HEK293 (cell line): ENCODE measurements around the gene TFPT.

ENCODE experiments used
- CTCF ChIA-PET: fragments of 350-600 bp; formaldehyde crosslinking; extraction: SDS; loops from one replicate; lab custom pipeline; 2021; ENCODE audit warnings: antibody characterized with exemption; lab: Yijun Ruan, JAX
- POLR2A ChIA-PET: fragments of 300-600 bp; formaldehyde crosslinking; extraction: SDS; loops from one replicate; lab custom pipeline; 2020; ENCODE audit warnings: antibody characterized with exemption, inconsistent platforms; lab: Yijun Ruan, JAX
- H3K27ac ChIP-seq: fragments of 200-500 bp; sonication (Bioruptor generic); 2 replicates; pipeline ENCODE4 v1.5.1; 2014; ENCODE audit warnings: low read depth, low read length, control low read depth, inconsistent platforms; ENCODE audit errors: extremely low read depth
- H3K36me3 ChIP-seq, 2 experiments: fragments of 200-500 bp in 1 of 2; sonication (Bioruptor generic) in 1 of 2; 1 replicate in 1 of 2; 2 replicates in 1 of 2; pipeline ENCODE4 v1.5.1; 2014 to 2017; ENCODE audit warnings: inconsistent platforms in 2 of 2, low read length in 2 of 2; ENCODE audit not compliant: control insufficient read depth in 2 of 2, insufficient read depth in 1 of 2
- H3K4me1 ChIP-seq: fragments of 200-500 bp; sonication (Bioruptor generic); 2 replicates; pipeline ENCODE4 v1.5.1; 2014; ENCODE audit warnings: mild to moderate bottlenecking, low read length, inconsistent platforms; ENCODE audit not compliant: control insufficient read depth, insufficient read depth
- H3K4me3 ChIP-seq: 2 replicates; pipeline ENCODE4 v1.5.1; 2011; ENCODE audit warnings: low read depth, mild to moderate bottlenecking, control low read depth, low read length, moderate library complexity
- H3K9me3 ChIP-seq: fragments of 200-500 bp; sonication (Bioruptor generic); 2 replicates; pipeline ENCODE4 v1.5.1; 2014; ENCODE audit warnings: low read depth, low read length, inconsistent platforms; ENCODE audit not compliant: control insufficient read depth, insufficient read depth
- AEBP2 ChIP-seq: fragments of 450-650 bp; formaldehyde crosslinking; IDR thresholded peaks from 2 replicates; pipeline ENCODE4 v1.5.1; 2016; ENCODE audit warnings: missing biosample characterization, missing genetic modification characterization, borderline replicate concordance
- BCL6B ChIP-seq: fragments of 450-650 bp; formaldehyde crosslinking; IDR thresholded peaks from 2 replicates; pipeline ENCODE4 v1.5.1; 2017; ENCODE audit warnings: missing biosample characterization, missing genetic modification characterization
- CTCF ChIP-seq: fragments of 450-650 bp; formaldehyde crosslinking; IDR thresholded peaks from 2 replicates; pipeline ENCODE4 v1.5.1; 2016; ENCODE audit warnings: missing biosample characterization, missing genetic modification characterization
- GLIS2 ChIP-seq: fragments of 450-650 bp; formaldehyde crosslinking; IDR thresholded peaks from 2 replicates; pipeline ENCODE4 v1.5.1; 2016; ENCODE audit warnings: missing biosample characterization, missing genetic modification characterization
- IKZF3 ChIP-seq: fragments of 450-650 bp; IDR thresholded peaks from 2 replicates; pipeline ENCODE4 v1.5.0; 2018; ENCODE audit warnings: missing biosample characterization, mild to moderate bottlenecking, missing genetic modification characterization, moderate library complexity
- PATZ1 ChIP-seq: fragments of 450-650 bp; formaldehyde crosslinking; IDR thresholded peaks from 2 replicates; pipeline ENCODE4 v1.5.1; 2016; ENCODE audit warnings: missing biosample characterization, missing genetic modification characterization
- SETDB1 ChIP-seq: IDR thresholded peaks from one replicate; pipeline ENCODE4 v1.6.1; 2017; ENCODE audit warnings: mild to moderate bottlenecking, low read length, moderate library complexity, mixed read lengths; ENCODE audit not compliant: insufficient read length
- YY2 ChIP-seq: fragments of 450-650 bp; formaldehyde crosslinking; IDR thresholded peaks from 2 replicates; pipeline ENCODE4 v1.5.1; 2016; ENCODE audit warnings: missing biosample characterization, missing genetic modification characterization
- ZNF169 ChIP-seq: fragments of 450-650 bp; formaldehyde crosslinking; IDR thresholded peaks from 2 replicates; pipeline ENCODE4 v1.5.1; 2016; ENCODE audit warnings: missing biosample characterization, missing genetic modification characterization
- ZNF510 ChIP-seq: fragments of 450-650 bp; formaldehyde crosslinking; IDR thresholded peaks from 2 replicates; pipeline ENCODE4 v1.5.1; 2018; ENCODE audit warnings: mild to moderate bottlenecking, missing genetic modification characterization, missing biosample characterization; ENCODE audit not compliant: insufficient replicate concordance
- ZNF621 ChIP-seq: fragments of 450-650 bp; formaldehyde crosslinking; IDR thresholded peaks from 2 replicates; pipeline ENCODE4 v1.5.1; 2017; ENCODE audit warnings: missing biosample characterization, missing genetic modification characterization
- ZNF777 ChIP-seq: fragments of 450-650 bp; formaldehyde crosslinking; IDR thresholded peaks from 2 replicates; pipeline ENCODE4 v1.5.1; 2017; ENCODE audit warnings: missing biosample characterization, missing genetic modification characterization, borderline replicate concordance
- ZNF791 ChIP-seq: fragments of 450-650 bp; formaldehyde crosslinking; IDR thresholded peaks from 2 replicates; pipeline ENCODE4 v1.5.1; 2016; ENCODE audit warnings: missing biosample characterization, missing genetic modification characterization
- TF ChIP-seq, protein P1 (sequence below): fragments of 450-650 bp; formaldehyde crosslinking; IDR thresholded peaks from 2 replicates; pipeline ENCODE4 v1.5.1; 2016; ENCODE audit warnings: missing biosample characterization, missing genetic modification characterization
- TF ChIP-seq, protein P2 (sequence below): fragments of 450-650 bp; formaldehyde crosslinking; IDR thresholded peaks from 2 replicates; pipeline ENCODE4 v1.5.1; 2016; ENCODE audit warnings: missing biosample characterization, missing genetic modification characterization
- TF ChIP-seq, protein P3 (sequence below): fragments of 450-650 bp; formaldehyde crosslinking; IDR thresholded peaks from 2 replicates; pipeline ENCODE4 v1.5.1; 2017; ENCODE audit warnings: missing biosample characterization, missing genetic modification characterization

TFPT gene

DNA sequence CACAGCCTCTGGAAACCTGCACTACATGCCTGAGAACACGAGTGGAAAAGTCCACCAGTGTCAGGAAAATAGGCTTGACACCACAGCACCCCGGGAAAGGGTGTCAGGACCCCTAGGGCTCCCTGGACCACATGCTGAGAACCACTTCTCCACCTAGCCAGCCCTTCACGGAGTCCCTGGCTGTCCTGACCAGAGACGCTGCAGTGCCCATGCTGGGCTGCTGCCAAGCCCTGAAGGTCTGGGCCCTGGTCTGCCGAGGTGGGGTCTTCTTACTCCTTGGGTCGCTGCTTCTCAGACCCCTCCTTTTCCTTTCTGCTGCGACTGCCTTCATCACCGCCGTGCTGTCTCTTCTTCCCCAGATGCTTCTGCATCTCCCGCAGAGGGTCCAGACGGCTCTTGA, 41.0 kb upstream of the TFPT start:
- TF ChIP-seq GLIS2 (tag by site-specific recombination) (peak; percentile 41; the same call in 1 of the 2 replicates), ZNF777 (tag by site-specific recombination) (no peak)
- Histone ChIP-seq H3K4me3 (no peak overlapping the region), H3K9me3 (no peaks in the 10 kb centered on the region), H3K36me3 (peaks cover 31 to 64% of the 10 kb centered on the region in 2 experiments), H3K4me1 (peaks cover 4% of the 10 kb centered on the region; the same call in 1 of the 2 replicates), H3K27ac (no peak overlapping the region)
- CTCF ChIA-PET, result interaction anchor here (0.7 kb wide), 1 partner anchor 42 kb away, joined by 3 read pairs; no protein-coding TSS in a partner anchor
- POLR2A ChIA-PET, result interaction anchor here (0.6 to 2.7 kb wide), 7 partner anchors 13 to 227 kb away, joined by 3 to 23 read pairs (median 3); partner anchors contain the start of genes CNOT3, MBOAT7 and TSEN34

DNA sequence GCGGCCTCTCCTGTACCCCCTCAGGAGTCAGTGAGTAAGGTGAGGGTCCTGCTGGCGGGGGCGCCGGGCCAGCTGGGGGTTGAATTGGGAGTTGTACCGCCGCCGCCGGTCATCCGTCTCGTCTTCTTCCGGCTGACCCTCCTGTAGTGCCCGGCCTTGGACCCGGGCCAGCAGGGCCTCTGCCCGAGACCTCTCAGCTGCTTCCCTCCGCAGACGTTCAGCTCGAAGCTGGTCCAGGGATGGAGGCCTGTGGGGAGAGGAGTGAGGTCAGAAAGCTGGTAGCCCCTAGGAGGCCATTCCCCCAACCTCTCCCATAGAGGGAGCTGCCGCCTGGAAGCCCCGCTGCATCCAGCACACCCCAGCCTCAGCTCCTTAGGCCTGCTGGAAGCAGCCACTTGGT, 40.2 kb upstream of the TFPT start:
- H3K36me3 ChIP-seq, result peaks cover 39 to 70% of the 10 kb centered on the region in 2 experiments
- no peaks in the 10 kb centered on the region for H3K9me3 ChIP-seq
- TF ChIP-seq BCL6B (tag by site-specific recombination), result no peak
- TF ChIP-seq, protein P1, sequence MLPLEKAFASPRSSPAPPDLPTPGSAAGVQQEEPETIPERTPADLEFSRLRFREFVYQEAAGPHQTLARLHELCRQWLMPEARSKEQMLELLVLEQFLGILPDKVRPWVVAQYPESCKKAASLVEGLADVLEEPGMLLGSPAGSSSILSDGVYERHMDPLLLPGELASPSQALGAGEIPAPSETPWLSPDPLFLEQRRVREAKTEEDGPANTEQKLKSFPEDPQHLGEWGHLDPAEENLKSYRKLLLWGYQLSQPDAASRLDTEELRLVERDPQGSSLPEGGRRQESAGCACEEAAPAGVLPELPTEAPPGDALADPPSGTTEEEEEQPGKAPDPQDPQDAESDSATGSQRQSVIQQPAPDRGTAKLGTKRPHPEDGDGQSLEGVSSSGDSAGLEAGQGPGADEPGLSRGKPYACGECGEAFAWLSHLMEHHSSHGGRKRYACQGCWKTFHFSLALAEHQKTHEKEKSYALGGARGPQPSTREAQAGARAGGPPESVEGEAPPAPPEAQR, result no peak
- 0 out of 2 replicates have a peak, but pooled peaks have one; percentile 11 for TF ChIP-seq CTCF (tag by site-specific recombination)
- TF ChIP-seq, protein P2, sequence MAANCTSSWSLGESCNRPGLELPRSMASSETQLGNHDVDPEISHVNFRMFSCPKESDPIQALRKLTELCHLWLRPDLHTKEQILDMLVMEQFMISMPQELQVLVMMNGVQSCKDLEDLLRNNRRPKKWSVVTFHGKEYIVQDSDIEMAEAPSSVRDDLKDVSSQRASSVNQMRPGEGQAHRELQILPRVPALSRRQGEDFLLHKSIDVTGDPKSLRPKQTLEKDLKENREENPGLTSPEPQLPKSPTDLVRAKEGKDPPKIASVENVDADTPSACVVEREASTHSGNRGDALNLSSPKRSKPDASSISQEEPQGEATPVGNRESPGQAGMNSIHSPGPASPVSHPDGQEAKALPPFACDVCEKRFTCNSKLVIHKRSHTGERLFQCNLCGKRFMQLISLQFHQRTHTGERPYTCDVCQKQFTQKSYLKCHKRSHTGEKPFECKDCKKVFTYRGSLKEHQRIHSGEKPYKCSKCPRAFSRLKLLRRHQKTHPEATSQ, result no peak
- no peak for TF ChIP-seq PATZ1 (tag by site-specific recombination)
- TF ChIP-seq, protein P3, sequence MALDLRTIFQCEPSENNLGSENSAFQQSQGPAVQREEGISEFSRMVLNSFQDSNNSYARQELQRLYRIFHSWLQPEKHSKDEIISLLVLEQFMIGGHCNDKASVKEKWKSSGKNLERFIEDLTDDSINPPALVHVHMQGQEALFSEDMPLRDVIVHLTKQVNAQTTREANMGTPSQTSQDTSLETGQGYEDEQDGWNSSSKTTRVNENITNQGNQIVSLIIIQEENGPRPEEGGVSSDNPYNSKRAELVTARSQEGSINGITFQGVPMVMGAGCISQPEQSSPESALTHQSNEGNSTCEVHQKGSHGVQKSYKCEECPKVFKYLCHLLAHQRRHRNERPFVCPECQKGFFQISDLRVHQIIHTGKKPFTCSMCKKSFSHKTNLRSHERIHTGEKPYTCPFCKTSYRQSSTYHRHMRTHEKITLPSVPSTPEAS, result no peak
- no peak for TF ChIP-seq ZNF510 (tag by site-specific recombination)
- TF ChIP-seq YY2, result no peak
- no peak for TF ChIP-seq ZNF791 (tag by site-specific recombination)
- no peak for TF ChIP-seq AEBP2 (tag by site-specific recombination)
- no peak for TF ChIP-seq ZNF621 (tag by site-specific recombination)
- no peak for TF ChIP-seq ZNF169
- TF ChIP-seq SETDB1, result no peak
- TF ChIP-seq GLIS2 (tag by site-specific recombination), result 0 out of 2 replicates have a peak, but pooled peaks have one; percentile 28
- no peak for TF ChIP-seq IKZF3 (tag by site-specific recombination)
- CTCF ChIA-PET, result interaction anchor here (0.6 kb wide), 1 partner anchor 72 kb away, joined by 4 read pairs; no protein-coding TSS in a partner anchor
- no peak overlapping the region for H3K4me3 ChIP-seq
- H3K27ac ChIP-seq, result no peak overlapping the region
- peaks cover 4% of the 10 kb centered on the region; the same call in 1 of the 2 replicates for H3K4me1 ChIP-seq
- POLR2A ChIA-PET, result interaction anchor here (0.8 to 2.7 kb wide), 4 partner anchors 12 to 35 kb away, joined by 3 to 23 read pairs (median 6); partner anchors contain the start of genes CNOT3, MBOAT7 and TSEN34
